DMS53 treated with DMSO at 0.1 percent for 48 hours (cell line): ENCODE measurements around the gene CCDC190.
"Not testable (repeated sequence)": the region's sequence is repeated elsewhere in the genome, so short reads cannot be mapped to it uniquely, and the experiment has no call there.

Source experiments
- DNase-seq: peaks from one replicate; lab custom pipeline; 2025; ENCODE audit not compliant: unreplicated experiment; lab: John Stamatoyannopoulos, UW

CCDC190 gene

DNA sequence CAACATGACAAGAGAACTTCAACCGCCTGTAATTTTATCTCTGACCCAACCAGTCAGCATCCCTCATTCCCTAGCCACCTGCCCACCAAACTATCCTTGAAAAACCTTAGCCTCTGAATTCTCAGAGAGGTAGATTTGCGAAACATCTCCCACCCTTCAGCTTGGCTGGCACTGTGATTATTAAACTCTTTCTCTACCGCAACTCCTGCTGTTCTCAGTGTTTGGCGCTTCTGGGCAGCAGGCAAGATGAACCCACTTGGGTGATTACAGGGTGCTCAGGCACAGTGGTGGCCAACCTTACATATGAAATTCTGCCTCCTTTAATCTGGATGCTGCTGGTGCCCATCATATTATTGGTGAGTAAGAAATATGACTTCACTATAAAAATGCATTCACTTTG, 22.1 kb downstream of the CCDC190 start:
- no peak for DNase-seq

- DNase-seq: no peak
Observed at GRCh38 chr1:162835157-162835899, 25.6 kb downstream of the CCDC190 start.

DNA sequence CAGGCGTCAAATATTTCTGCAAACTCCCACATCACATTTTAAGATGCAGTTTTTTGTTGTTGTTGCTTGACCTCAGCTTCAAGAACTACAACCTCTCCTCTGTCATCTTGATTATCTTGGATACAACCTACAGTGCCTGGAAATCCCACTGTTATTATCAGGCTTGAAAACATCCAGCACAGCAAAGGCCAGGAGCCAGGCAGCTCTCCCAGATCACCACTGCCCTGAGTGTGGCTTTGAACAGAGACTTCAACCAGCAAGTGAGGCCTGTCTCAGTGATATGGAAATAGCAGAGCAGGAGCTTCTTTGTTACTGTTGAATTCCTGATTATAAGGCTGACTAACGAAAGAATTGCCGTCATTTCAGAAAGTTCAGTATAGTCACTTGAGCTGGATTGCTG, 28.5 kb downstream of the CCDC190 start:
- DNase-seq: no peak

- no peak for DNase-seq
Observed at GRCh38 chr1:162829268-162829667, 31.7 kb downstream of the CCDC190 start.

- no peak for DNase-seq
Observed at GRCh38 chr1:162823771-162824525, 37.0 kb downstream of the CCDC190 start.

- no peak for DNase-seq
Observed at GRCh38 chr1:162823231-162823630, 37.7 kb downstream of the CCDC190 start.

GRCh38 chr1:162822391-162823200, 38.4 kb downstream of the CCDC190 start:
- DNase-seq: peak; percentile 34

- DNase-seq: not testable (repeated sequence)
Observed at GRCh38 chr1:162818666-162819065, 42.3 kb downstream of the CCDC190 start.

DNA sequence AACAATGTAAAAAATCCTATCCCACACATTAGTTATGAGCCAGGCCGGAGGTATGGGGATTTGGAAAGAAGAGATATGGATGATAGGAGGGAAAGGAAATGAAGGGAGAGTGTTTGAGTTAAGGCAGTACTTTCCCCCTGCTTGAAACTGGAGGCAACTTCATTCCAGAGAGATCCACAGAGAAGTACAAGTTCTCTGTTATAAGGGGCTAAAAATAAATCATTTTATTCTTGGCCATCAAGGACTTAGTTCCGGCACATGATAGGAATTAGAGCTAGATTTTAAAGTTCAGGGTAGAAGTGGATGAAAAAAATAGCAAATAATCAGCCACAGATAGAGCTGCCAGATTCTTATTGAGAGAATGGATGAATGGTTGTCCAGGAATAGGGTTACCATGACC, 42.8 kb downstream of the CCDC190 start:
- not testable (repeated sequence) for DNase-seq

DNA sequence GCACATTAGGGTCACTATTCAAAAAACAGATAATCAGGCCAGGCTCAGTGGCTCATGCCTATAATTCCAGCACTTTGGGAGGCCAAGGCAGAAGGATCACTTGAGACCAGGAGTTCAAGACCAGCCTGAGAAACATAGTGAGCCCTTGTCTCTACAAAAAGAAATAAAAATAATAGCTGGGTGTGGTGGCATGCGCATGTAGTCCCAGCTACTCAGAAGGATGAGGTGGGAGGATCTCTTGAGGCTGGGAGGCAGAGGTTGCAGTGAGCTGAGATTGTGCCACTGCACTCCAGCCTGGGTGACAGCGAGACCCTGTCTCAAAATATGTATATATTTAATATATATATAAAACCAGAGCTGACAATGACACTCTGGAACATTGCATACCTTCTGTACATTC, 48.6 kb downstream of the CCDC190 start:
- not testable (repeated sequence) for DNase-seq

DNA sequence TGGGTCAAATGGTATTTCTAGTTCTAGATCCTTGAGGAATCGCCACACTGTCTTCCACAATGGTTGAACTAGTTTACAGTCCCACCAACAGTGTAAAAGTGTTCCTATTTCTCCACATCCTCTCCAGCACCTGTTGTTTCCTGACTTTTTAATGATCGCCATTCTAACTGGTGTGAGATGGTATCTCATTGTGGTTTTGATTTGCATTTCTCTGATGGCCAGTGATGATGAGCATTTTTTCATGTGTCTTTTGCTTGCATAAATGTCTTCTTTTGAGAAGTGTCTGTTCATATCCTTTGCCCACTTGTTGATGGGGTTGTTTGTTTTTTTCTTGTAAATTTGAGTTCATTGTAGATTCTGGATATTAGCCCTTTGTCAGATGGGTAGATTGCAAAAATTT, 53.5 kb downstream of the CCDC190 start:
- DNase-seq: not testable (repeated sequence)
